Tibial nerve (tissue), 4 donors: ENCODE results near the gene GABRG3.

Experiments
- EP300 ChIP-seq, 2 donors: sonication (generic); formaldehyde crosslinking; IDR thresholded peaks; one replicate each; pipeline ENCODE4 v1.6.1; 2017; ENCODE audit warnings: antibody characterized with exemption in 2 of 2, mild to moderate bottlenecking in 1 of 2
- POLR2A ChIP-seq, 2 donors: fragments of 450-650 bp; IDR thresholded peaks; one replicate each; pipeline ENCODE4 v1.6.1; 2017; ENCODE audit warnings: antibody characterized with exemption in 2 of 2, mild to moderate bottlenecking in 2 of 2, moderate library complexity in 2 of 2
- TF ChIP-seq, protein P1 (sequence below), 5 experiments: fragments of 200-600 bp in 3 of 5; fragments of 450-650 bp in 2 of 5; sonication (generic) in 3 of 5; IDR thresholded peaks; one replicate each; pipeline ENCODE4 v1.5.1; 2016 to 2019; ENCODE audit warnings: antibody characterized with exemption in 5 of 5, mild to moderate bottlenecking in 3 of 5, moderate library complexity in 2 of 5

- TF ChIP-seq EP300 (IDR thresholded peaks at IDR 0.05), result no peak
- TF ChIP-seq, protein P1, sequence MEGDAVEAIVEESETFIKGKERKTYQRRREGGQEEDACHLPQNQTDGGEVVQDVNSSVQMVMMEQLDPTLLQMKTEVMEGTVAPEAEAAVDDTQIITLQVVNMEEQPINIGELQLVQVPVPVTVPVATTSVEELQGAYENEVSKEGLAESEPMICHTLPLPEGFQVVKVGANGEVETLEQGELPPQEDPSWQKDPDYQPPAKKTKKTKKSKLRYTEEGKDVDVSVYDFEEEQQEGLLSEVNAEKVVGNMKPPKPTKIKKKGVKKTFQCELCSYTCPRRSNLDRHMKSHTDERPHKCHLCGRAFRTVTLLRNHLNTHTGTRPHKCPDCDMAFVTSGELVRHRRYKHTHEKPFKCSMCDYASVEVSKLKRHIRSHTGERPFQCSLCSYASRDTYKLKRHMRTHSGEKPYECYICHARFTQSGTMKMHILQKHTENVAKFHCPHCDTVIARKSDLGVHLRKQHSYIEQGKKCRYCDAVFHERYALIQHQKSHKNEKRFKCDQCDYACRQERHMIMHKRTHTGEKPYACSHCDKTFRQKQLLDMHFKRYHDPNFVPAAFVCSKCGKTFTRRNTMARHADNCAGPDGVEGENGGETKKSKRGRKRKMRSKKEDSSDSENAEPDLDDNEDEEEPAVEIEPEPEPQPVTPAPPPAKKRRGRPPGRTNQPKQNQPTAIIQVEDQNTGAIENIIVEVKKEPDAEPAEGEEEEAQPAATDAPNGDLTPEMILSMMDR (IDR thresholded peaks at IDR 0.05), result no peak
- no peak for TF ChIP-seq POLR2A (IDR thresholded peaks at IDR 0.05)
These were observed 93.1 kb downstream of the GABRG3 start for GRCh38 chr15:27064080-27064479.
